NCI-H748 (cell line): ENCODE measurements around the gene NABP1.
A peak's percentile ranks its signal among the peaks of the same experiment; 100 is the strongest.

ENCODE experiments used
- DNase-seq: peaks from one replicate; lab custom pipeline; 2025; ENCODE audit not compliant: unreplicated experiment; lab: John Stamatoyannopoulos, UW

NABP1 gene

DNA sequence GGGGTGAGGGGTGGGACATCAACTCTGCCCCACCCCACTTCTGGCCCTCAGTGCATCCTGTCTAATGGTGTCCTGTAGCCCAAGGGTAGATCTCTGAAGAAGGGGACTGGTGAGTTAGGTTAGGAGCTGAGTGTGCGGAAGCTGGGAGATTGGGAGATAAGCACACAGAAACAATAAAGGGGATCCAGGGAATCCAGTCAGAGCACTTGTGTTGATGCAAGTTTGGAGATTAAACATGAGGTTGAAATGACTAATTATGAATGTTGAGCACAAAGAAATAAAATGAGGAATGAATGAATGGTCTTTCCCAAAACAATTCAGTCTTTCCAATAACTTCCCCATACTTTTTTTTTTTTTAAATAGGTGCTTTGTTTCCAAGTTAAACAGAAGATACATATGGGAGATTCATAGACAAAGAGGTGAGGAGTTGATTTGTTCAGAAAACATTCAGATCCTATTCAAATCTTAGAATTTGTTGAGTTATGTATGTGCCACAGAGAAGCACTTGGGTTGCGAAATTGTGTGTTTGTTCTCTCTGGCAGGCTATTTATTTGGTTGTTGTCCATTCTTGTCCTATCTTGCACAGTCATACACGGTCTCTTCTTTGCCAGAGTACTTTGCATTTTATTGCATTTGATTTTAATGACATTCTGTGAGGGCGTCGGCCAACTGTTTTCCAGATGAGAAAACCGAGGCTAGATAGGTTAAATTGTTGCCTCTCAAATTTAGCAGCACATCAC lies 31.6 kb upstream of the NABP1 start:
- DNase-seq = no peak

DNA sequence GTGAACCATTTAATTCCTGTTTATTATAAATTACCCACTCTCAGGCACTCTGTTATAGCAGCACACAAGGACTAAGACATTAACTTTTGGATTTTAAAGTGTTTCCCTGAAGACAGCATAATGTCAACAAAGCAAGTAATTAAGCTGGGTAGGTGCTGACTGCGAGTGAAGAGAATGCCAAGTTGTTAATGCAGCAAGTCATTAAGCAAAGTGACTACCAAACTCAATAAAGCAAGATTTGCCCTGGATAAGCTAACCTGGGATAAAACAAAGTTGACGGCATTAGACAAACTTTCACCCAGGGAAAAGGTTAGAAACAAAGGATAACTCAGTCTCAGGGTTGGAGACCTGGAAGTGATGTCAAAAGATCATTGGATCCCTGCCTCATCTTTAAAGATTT lies 28.4 kb upstream of the NABP1 start:
- no peak for DNase-seq

DNA sequence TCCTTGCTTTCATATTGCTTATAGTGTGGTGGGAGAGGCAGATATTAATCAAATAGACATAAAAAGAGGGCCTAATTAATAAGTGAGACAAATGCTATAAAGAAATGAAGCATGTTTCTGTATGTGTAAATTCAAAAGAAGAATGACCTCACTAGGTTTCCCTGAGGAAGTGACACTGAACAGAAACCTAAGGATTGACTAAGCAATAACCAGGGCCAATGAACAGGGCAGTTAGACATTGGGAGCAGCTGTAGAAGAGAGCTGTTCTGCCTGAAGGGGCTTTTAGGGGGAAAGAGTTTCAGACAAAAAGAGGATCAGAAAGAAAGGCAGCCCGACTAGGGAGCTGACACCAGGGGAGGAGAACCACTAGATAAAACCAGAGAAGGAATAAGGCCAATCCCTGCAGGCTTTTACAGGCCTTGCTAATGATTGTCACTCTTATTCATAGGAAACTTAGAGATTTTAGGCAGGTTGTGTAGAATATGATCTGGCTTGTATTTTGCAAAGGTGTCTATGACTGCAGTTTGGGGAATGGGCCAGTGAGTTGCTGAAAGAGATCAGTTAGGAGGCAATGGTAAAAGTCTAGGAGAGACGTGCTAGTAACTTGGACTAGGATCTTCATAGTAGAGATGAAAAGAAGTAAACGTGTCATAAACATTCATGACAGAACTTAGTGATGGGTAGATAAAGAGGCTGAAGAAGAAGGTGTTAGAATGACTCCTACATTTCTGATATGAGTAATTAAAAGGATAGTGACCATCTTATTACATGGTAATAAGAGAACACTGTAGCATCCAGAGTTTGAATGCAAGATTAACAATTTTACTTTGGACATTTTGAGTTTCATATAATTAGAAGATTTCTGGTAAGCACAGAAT lies 26.8 kb upstream of the NABP1 start:
- DNase-seq = no peak

DNA sequence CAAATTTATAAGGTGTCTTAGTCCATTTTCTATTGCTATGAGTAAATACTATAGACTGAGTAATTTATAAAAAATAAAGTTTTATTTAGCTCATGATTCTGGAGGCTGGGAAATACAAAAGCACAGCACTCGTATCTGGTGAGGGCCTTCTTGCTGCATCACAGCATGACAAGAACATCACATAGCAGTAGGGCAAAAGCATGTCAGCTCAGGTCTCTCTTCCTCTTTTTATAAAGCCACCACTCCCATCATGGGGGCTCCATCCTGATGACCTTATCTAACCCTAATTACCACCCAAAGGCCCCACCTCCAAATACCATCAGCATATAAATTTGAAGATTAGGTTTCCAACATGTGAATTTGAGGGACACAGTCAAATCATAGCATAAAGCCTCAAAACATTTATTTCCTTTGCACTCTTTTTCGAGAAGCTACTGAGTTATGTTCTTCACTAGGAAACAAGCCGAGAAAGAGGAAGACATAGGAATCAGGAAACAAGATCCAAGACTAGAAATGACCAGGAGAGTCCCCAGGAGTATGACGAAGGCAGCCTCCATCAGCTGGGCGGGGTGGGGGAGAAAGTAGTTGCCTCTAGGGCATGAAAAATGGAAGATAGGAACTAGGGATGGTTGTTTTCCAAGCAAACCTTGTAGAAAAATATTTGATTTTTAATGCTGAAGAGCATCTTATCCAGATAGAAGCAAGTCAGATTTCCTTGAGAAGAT lies 24.1 kb upstream of the NABP1 start:
- DNase-seq = no peak

DNA sequence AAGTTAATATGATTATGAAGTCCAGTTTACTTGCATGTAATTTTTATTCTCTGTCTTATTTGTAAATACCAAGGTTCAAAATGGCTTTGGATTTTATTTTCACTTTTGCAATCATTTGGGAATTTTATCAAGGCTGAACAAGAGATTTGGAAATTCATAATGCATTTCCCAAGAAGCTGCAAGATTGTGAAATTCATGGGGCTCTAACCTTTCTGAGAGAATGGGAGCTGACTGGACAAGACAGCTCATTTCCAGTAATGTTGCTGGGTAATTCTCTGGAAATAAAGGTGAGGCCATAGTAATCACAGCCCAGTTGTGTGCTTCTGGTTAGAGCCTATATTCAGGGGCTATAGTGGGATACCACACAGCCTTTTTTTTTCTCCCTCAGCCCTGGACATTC lies 21.5 kb upstream of the NABP1 start:
- no peak for DNase-seq

DNA sequence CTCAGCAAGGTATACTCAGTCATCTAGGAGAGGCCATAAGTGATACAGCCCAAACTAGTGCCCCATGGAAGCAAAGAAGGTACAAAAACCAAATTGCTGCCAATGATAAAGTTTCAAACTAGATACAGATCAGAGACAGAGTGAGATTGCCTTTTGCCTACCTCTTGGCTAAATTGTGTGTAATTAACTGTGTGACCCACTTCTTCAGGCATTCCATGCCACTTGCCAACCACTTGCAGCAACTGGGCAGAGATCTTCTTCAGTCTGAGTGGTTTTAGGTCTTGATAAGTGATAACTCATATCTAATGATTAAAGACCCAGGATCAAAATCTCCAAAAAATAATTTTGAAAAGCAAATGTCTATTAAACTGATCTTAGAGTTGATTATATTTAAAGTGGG lies 21.1 kb upstream of the NABP1 start:
- DNase-seq = no peak

DNA sequence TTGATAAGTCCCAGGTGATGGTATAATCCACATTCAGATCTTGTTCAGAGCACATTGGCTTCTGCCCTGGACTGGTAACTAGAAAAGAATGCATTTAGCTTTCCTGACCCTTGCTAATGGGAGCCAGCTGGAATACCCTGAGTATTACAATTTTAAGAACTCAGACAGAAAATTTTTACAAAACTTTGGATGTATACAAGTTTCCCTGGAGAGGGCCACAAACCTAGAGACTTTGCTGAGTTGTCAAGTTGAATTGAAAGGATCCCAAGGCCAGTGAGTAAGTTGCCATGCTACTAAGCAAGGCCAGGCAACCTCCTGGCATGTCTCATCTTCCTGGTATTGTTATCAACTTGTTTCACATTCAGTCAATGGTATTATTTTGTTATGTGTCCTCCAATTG lies 20.0 kb upstream of the NABP1 start:
- DNase-seq = no peak

DNA sequence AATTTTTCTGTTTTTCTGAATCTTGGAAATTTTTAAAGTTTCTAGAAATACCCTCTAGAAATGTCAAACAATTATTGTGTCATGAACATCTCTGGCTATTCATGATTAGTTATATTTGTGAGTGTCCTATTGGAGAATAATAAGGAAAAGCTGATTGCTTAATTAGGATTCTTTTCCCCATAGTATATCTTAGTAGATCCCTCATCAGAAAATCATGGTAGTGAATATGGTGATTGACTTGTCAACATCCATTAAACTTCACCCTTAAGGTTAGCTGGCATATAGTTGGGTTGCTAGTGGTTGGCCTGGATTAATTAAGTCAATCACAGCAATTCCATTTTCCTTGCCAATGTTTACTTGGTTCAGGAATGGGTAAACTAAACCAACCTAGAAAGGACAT lies 18.7 kb upstream of the NABP1 start:
- no peak for DNase-seq

DNA sequence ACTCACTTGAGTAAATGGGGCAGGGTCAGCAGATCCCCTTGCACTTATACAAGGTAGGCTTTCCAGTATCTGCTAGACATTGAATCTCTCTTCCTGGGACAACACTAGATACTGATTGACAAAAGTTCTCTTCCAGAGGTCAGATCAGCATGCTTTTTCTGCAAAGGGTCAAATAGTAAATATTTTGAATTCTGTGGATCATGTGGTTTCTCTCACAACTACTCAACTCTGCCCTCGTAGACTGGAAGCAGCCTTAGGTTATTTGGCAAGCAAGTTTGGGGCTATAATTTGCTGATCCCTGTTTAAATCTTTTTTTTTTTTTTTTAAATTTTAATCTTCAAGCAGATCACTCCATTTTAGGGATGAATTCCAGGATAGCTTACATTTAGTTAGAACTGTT lies 17.4 kb upstream of the NABP1 start:
- no peak for DNase-seq

DNA sequence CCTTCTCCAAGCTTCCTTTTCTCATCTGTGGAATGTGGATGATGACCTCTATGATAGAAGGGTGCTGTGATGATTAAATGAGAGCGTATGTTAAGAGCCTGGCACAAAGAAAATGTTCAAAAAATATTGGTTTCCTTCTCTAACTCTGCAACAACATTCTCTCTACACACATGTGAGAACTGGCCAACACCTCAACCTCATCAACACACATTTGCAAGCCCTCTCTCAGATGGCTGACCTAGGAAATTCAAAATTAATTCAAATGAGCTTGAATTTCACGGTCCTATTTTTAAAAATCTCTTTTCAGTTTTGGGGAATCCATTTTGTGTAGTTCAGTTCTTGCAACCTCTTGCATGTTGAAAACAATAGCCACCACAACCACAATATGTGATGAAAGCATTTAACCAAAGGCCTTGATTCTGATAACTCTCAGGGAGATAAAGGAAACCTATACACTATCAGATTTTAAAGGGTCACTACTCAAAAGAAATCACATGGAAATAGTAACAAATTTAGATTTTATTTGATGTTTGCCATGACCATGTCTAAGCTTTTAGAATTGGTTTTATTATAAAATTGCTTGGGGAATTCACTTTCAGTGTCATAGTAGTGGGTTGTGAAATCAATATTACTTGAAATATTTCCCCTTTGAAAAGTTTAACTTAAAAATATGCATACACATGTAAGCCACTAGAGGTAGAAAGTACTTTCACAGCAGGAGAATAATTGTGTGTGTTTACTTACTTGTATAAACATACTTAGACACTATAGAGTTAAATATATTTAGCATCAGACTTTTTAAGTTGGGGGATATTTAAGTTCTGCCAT lies 16.6 kb upstream of the NABP1 start:
- no peak for DNase-seq

DNA sequence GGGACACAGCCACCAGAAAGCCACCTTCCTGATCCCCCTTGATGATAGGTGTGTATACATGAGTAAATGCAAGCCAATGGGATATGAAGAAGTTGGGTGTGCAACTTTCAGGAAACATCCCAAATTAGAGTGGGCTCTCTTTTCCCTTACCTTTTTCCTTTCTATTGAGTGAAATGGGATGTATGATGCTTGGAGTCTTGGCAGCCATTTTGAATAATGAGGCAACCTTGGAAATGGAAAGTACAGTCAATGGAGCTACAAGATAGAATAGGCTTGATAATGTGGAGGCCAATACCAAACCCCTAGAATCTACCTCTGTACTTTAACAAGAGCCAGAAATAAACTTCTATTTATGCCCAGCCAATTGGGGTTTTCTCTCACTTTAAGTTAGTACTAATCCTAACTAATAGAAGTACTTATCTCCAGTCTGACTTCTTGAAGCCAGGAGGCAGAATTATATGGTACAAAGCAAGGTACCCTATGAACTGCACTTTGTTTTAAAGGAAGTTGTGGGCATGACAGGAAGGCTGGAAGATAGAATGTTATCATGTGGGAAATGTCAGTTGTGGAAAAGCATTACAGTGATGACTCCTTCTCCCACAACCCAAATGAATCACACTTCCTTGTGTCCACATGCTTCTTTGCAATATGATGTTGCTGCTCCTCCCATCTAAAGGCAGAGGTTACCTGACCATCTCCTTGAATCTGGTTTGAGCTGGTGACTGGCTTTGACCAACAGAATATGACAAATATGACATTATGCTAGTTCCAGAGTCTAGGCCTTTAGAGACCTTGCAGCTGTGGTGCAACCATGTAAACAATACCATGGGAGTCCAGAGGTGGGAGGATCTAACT lies 12.9 kb upstream of the NABP1 start:
- no peak for DNase-seq

DNA sequence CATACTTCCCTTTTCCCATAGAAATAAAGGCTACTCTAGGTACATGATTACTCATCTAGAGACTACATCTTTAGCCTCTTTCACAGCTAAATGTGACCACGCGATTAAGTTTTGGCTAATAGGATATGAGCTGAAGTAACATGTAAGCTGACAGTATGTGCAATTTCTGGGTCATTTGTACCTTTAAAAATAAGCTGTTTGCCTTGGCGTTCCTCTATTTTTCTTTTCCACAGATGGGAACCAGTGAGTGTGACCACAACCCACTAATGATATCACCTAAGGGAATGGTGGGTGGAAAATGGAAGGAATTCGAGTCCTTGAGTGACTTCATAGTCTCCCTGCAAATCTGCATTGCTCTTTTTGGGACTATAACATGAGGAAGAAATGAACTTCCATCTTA lies 11.7 kb upstream of the NABP1 start:
- no peak for DNase-seq

DNA sequence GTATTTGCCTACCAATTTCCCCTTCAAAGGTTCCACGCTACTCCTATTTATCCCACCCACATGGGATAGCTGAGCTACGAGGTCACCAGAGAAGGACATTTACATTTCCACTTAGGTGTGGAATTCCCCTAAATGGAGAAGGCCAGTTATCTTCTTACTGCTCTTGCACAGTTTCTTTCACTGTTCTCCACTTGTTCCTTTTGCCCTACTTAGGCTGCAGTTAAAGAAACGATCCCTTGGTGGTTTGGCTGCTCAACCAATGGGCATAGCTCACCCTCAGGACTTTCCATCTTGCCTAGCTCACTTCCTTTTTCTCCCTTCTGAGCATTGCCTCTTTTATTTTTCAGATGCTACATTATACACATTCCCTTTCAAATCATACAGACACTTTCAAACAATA lies 11.2 kb upstream of the NABP1 start:
- DNase-seq = no peak

DNA sequence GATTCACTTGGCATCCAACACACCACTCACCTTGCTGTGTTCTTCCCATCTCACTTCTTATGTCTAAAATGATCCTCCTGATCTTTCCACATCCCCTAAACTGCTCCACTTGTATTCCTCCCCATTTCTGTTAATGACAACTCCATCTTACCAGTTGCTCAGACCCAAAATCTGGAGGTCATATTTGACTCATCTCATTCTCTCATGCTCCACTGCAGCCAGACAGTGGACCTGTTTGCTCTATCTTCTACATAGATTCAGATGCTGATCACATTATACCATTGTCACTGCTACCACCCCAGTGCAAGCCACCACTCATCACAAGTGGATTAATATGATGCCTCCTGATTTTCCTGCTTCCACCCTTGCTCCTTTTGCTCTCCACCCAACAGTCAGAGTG lies 7.9 kb upstream of the NABP1 start:
- DNase-seq = no peak

DNA sequence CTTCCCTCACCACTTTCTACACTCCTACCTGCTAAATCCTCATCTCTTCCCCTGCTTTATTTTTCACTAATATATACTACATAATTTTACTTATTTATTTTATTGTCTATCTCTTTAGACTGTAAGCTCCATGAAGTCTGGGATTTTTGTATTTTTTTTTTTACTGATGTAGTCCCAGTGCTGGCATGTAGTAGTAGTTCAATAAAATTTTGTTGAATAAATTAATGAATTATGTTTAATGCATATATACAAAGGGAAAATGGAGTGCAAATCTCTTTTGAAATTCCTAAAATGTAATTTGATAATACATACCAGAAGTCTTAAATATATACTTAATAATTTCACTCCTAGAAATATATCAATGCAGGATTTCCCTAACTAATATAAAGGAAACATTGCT lies 7.1 kb upstream of the NABP1 start:
- no peak for DNase-seq

DNA sequence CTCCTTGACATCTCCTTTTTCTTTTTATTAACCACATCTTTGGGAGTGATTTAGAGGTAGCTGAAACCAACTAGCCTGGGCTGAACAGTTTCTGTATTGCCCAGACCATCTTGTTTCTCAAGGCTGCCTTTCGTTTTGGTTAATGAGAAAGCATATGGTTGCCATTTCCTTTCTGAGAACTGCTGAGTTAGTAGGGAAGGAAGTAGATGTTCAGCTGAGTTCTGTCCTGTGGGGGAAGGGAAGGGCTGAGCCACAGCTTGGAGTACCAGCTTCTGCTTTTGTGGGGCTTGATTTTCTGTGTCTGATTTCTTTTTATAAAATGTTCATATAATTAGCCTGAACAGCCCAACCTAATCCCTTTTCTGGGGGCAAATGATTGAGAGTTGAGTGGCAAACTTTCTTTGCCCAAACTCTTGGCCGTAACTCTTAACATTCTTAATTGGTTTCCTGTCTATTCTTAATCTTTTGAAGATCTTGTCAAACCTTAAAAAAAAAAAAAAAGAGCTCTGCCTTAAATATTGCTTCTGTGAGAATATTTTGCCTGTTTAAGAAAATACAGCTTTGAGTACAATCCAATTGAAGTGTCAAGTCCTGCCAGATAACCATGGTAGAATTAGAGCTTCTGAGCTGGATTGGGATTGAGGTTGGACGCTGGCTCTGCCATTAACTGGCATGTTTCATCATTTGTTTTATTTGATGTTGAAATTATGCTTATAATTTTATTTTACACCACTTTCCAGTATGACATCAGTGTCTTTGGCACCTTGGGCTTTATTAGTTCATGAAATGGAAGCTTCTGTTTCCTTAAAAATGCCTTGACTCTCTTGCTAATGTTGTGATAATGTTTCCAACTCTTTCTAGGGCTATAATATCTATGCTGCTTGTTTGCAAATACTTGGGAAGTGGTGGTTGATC lies 1.9 kb upstream of the NABP1 start:
- DNase-seq = no peak

DNA sequence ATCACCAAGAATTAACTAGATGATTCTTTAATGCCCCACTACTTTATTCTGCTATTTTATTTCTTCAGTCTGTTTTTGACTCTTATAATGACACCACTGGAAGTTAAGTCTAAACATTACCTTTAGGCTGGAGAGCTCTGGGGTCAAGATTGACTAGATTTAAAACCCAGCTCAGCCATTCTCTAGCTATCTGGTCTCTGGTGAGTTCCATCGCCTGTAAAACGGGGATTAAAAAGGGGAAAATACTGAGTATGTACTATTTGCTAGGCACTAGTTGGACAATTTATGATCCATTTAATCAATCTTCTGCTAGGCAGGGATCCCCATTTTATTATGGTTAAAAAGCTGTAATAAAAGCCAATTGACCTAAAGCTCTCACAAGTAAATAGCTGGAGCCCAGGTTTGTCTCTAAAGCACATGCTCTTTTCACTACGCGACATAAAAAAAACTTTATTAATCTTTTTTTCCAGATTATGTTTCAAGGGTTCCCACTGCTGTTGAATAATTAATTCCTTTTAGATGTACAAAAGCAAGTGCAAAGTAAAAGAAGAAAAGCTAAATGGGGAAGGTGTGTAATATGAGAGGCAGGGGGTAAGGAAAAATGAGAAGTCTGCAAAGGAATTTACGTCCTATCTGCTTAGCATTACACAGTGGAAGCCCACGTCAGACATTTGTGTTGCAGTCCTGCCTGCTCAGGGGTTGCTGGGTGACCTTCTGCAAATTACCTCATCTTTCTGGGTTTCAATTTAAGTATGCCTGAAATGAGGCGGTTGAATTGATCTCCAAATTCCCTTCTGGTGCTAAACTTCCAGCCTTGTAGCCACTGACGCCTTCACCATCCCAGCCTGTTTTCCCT lies 918 bp upstream of the NABP1 start:
- DNase-seq = peak; percentile 56

DNA sequence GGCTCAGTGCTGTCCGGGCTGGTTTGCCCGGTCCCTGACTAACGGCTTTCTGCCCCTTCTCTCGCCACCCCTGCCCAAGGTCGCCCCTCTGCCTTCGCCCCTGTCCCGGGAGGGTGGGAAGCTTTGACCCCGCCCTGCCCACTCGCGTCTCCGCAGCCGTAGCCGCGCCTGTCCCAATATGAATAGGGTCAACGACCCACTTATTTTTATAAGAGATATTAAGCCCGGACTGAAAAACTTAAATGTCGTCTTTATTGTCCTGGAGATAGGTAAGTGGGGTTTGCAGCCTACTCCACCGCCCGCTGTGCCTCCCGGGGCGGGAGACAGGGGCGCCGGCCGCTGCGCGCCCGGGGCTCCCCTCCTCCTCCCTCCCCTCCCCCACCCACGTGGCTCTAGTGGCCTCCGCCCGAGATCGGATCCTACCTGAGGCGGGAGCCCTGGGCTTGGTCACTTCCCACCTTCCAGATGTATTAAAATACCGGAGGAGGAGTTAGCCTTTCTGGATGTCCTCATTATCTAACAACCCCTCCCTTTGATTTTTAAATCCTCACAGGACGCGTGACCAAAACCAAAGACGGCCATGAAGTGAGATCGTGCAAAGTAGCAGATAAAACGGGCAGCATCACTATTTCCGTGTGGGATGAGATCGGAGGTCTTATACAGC lies 633 bp downstream of the NABP1 start:
- peak; percentile 44 for DNase-seq
